SKM-1 treated with dmso at 0.1 percent for 144 hours (cell line): Measurements from ENCODE around the gene MICU2.

Experiments
- DNase-seq: peaks from one replicate; lab custom pipeline; 2025; ENCODE audit not compliant: unreplicated experiment; lab: John Stamatoyannopoulos, UW

The MICU2 gene, protein sequence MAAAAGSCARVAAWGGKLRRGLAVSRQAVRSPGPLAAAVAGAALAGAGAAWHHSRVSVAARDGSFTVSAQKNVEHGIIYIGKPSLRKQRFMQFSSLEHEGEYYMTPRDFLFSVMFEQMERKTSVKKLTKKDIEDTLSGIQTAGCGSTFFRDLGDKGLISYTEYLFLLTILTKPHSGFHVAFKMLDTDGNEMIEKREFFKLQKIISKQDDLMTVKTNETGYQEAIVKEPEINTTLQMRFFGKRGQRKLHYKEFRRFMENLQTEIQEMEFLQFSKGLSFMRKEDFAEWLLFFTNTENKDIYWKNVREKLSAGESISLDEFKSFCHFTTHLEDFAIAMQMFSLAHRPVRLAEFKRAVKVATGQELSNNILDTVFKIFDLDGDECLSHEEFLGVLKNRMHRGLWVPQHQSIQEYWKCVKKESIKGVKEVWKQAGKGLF

DNA sequence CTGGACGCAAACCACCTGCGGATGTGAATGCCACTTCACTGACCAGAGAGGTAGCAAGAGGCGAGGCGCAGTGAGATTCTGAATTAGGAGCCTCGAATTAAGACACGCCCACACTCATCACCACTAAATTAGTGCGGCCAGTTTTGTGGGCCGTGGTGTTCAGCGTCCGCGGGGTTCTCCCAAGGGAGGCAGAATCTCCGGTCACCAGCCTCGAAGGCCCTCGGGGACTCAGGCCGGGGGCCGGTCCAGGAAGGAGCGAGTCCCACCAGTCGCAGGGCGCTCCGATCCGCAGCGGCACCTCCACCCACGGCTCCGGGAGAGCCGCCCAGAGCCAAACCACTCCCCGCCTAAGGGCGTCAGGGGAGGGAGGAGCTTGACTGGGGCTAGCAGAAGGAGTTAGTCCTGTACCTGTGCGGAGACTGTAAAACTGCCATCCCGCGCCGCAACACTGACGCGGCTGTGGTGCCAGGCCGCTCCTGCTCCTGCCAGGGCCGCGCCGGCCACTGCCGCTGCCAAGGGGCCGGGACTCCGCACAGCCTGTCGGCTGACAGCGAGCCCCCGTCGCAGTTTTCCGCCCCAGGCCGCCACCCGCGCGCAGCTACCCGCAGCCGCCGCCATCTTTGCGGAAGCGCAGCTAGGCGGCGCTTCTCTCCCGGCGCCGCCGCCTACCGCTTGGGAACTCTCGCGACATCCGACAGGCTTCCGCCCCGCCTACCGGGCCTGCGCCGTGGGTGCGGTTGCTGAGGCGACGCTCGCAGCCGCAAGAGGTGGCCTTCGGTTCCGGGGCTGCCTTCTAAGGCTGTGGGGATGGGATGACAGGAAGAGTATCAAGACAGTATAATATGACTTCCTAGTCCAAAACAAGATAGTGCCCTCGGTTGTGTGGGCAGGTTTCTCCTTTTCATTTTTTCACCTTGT lies at the start of gene MICU2:
MICU2 (minus strand) TSS at position 640 of the 918 bp plus-strand sequence; CDS start at position 618, 22 bp downstream.
- peak; percentile 89 for DNase-seq

DNA sequence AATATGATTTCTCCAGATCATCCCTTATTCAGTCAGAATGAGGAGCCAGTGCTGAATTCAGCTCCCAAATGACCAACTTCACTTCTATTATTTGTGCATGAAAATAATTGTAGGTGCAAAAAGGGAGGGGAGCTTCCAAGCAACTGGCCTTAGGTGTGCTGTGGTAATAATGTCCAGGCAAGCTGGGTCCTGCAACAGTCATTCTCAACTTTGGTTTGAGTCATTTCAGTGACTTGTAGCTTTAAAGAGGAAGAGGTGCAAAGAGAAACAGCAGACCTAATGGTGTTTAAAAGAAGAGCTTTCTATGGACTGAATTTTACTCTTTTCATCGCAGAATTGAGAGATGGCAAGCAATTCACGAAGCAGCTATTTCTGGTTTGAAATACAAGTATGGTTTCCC lies 37.7 kb upstream of the MICU2 start:
- DNase-seq: no peak

DNA sequence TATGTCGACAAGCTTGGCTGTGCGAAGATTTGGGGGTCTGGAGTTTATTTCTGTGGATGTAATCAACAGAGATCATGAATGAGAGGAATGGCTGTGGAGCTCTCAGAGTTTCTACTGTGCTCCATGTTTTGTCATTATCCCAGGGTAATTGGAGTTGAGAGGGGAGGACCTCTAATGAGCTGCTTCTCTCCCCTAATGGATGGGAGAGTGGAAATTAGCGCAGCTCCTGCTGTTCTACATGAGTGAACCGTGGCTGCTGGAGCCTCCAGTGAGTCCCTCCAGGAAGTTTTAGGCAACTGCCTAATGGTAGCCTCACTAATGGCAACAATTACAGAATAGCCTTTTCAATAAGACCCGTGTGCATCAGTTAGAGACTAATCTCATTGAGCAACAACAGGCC lies 35.6 kb upstream of the MICU2 start:
- no peak for DNase-seq

DNA sequence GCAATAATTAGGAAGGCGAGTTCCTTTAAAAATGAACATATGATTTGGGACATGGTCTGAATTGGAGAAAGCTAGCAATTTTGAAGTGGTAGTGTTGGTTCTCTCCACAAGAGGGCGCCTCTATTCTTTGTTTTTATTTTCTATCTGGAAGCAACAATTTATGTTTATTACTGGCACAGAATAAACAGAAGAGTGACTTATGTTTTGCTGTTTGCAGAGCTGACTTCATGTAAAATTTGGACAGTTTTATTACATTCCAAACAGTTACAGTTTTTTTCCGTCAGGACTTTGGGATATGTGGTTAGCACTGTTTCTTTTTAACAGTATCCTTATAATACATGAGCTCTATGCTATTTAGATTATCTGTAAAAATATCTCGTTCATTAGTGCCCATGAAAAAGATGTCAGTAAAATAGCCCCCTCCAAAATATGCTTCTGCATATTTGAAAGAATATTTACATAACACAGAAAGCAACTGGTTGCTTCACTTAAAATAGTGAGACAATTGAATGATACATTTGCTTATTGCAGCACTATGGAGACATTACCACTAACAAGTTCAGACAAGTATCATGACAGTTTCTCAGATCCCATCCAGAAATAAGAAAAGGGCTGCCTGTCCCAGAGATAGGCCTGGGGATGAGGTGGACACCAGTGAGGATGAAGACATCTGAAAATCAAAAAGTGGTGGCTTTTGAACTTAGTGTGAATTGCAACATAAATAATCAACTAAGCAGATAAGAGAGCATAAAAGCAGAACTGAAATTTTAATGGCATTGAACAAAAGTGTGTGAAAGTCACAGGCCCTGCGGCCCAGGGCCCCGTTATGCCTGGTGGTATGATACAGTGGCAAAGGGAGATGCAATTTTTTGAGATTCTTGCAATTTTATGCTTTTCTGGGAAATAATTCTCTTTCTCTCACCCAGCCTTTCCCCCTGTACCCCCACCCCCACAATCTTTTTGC lies 34.6 kb upstream of the MICU2 start:
- DNase-seq: peak; percentile 20

DNA sequence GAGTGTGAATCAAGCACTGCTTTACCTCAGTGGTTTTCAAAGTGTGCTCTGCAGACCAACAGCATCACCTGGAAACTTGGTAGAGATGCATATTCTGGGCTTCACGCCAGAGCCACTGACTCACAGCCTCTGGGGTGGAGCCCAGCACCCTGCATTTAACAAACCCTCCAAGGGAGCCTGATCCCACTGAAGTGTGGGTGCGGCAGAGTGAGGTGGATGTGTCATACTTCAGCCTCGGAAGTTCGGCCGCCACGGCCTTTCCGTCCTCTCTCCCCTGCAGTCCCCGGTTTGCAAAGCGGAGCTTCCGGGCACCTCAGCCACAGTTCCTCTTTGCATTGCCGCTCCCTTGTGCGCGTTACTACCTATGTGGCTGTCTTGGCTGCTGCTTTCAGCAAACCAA lies 33.3 kb upstream of the MICU2 start:
- peak; percentile 70 for DNase-seq

DNA sequence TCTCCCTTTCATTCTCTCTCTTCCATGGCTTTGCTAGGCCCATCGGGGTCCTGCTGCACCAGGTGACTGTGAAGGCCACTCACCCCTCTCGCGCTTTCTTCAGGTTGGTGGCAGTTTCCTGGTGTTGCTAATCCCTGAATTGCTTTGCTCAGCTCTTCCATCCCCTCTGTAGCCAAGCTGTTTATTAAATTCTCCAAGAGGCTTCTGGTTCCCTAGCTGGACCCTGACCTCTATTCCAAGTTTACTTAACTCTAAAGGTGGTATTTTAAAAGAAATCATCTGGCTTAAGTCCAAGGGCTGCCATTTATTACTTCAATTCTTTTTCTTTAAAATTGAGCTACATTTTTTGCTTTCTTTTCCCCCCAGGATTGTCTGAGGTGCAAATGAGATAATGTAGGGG lies 32.7 kb upstream of the MICU2 start:
- DNase-seq: no peak

DNA sequence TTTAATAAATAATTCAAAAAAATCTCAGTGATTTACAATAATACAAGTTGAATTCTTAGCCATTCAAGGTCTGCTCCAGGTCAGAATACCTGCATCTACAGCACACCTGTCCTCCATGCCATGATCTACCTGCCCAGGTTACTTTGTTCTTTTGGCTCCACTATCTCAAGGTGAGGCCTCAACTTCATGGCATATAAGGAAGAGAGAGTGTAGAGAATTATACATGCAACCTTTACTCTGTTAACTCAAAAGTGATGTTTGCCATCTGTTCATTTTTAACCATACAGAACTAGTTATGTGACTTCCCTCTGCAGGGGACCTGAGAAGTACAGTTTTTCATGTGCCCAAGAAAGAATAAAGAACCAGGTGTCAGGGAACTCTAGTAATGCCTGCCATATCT lies 28.2 kb upstream of the MICU2 start:
- no peak for DNase-seq

DNA sequence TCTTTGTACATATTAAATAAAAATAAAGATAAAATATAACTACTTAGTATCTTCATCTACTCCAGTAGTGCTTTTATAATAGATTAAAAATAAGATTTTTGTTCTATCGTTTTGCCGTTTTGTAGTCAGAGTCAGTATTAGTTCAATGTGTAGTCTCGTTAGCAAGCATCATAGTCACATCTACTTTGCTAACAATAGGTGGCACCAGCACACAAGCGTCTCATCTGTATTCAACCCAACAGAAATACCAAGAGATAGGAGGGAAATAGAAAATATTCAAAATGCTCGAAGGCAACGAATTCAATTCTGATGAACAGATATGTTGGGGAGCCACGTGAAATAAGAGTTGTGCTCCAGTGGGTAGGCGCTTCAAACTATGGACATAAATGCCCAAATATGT lies 21.4 kb upstream of the MICU2 start:
- peak; percentile 44 for DNase-seq

DNA sequence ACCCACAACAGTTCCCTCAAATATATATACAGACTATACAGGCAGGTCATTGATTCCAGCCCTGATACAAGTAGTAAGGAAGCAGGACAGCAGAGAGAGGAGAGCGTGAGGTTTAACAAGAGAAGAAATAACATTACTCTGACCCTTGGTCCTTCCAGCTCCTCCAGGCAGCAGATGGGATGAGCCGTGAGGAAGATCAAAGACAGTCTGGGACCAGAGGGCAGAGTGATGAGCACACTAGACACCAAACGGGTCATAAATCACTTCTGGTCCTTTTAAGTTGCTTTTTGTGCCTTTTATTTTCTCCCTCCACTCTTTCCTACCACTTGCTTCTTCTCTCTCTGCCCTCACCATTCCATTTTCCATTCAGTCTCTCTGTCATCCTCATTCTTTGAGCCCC lies 16.9 kb upstream of the MICU2 start:
- no peak for DNase-seq

DNA sequence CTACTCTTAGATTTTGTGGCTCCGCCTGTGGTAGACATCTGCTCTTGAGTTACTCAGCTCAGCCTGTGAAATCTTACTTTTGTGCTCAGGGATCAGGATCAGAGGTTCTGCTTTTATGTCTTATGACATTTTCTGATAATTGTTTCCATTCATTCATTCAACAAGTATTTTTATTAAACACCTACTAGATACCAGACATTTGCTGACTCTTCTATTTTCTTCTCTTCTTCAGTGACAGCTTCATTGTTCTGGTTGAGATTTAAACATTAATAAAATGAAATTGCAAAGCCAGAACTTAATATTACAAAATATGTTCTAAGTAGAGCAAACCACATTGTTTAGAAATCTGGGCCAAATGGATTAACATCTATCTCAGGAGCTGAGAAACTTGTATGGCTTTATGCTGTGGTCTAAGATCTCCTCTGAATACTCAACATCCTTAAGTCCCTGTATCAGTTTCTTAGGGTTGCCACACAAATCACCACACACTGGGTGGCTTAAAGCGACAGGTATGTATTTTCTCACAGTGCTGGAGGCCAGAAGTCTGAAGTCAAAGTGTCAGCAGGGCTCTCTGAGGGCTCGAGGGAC lies 15.8 kb upstream of the MICU2 start:
- no peak for DNase-seq

DNA sequence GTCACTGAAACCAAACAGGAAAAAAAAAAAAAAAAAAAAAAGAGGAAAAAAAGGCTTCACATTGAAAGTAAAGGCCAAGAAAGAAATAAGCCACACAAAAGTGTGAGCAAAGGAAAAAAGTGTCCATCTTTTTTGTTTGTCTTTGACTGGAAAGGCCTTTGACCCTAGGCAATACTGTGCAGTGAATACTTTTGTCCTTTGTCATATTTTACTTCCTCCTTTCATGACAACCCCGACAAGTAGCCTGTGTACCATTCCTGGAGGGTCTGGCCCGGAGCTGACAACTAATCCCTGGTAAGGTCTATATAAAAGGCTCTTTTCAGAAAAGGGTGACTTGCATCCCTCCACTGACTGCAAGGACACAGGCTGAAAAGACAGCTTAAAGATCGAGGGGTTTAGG lies 12.9 kb upstream of the MICU2 start:
- no peak for DNase-seq

DNA sequence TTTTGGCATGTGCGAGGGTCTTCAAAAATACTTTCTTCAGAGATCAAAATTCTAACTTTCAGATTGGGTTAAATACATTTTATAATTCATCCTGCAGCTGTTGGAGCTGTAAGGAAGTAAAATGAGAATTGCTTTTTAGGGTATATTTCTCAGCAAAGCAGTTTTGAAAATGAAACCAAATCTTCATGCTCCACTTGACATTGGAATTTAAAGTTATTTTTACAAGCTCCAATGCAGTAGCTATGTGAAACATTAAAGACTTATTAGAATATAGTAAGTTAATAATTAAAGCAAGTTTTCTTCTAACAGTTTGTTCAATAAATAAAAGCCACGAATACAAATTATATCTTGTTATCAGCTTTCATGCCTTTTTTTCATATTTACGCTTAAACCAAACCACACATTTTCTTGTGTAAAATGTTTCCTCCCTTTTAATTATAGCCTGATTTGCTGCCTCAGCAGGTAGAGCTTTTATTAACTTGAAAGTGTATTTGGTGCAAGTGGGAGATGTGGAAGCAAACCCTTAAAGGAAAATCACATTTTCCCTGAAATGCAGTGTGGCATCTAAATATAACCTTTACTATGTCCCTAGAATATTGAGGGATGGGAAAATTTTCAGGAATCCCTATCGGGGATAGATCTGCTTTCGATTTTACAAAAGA lies 12.4 kb upstream of the MICU2 start:
- DNase-seq: no peak

DNA sequence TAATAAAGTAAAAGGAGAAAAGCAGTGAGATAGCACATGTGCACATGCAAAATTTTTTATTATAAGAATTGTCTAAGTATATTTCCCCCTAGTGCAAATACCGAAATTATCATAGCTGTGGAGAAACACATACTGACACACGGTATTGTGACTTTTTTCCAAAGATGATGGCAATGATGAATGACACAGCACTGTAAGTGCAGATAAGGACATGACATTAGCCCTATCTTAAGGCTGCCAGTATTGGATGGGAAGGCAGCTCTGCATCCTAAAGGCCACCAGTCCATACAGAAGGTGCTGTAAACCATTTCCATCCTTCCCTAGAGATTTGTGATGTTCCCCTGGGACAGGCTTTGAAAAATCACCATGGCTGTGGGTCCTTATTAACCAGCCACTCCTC lies 11.5 kb upstream of the MICU2 start:
- DNase-seq: no peak

DNA sequence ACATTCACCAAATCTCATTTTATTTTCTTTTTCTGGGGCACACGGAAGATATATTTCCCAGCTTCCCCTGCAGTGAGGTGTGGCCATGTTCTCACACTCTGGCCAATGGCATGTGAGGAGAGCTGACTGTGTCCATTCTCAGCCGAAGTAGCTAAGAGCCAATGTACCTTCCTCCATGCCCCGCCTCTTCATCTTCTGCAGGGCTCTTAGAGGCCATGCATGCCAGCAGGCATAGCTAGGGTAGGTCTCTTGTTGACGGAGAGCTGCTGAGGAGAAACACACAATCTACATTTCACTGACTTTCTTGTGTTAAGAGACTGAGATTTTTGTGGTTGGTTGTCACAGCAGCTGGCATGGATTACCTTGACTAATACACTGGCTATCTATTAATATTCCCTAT lies 9.8 kb upstream of the MICU2 start:
- DNase-seq: no peak

DNA sequence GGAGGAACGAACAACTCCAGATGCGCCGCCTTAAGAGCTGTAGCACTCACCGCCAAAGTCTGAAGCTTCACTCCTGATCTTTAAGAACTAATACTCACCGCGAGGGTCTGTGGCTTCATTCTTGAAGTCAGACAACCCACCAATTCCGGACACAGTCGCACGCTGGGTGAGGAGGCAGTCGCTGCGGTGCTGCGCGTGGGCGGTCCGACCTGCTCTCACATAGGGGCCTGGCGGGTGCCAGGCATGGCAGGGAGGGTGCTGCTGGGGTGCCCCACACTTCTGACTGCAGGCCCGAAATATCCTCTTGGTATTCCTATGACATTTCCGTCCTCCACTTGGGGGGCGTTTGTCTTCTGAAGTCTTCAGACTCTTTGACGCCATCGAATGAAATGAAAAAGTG lies 7.4 kb upstream of the MICU2 start:
- no peak for DNase-seq

DNA sequence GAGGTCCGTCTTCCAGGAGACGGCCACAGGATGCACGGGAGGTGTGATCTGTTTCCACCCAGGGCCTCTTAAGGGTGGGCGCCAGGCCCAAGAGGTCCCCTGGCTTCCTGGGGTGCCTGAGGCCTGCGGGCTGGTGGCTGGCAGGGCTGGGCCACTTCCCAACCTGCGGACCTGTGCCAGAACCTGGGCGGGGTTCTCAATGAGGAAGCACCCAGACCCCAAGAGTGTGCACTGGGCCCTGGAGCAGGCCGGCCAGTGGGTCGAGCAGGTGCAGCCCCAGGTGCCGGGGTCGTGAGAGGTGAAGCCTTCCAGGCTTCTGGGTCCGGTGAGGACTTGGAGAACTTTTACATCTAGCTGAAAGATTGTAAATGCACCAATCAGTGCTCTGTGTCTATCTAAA lies 6.7 kb upstream of the MICU2 start:
- DNase-seq: no peak

DNA sequence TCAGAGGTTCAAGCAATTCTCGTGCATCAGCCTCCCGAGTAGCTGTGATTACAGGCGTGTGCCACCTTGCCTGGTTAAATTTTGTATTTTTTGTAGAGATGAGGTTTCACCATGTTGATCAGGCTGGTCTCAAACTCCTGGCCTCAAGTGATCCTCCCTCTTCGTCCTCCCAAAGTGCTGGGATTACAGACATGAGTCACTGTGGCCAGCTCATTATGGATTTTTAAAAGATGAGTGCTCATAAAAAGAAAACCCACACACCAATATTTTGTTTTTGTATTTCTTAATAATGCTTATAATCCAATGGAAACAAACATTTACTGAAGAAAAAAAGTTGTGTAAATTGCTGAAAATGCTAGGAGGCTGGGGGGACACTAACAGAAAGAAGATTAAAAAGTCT lies 5.0 kb upstream of the MICU2 start:
- DNase-seq: no peak

DNA sequence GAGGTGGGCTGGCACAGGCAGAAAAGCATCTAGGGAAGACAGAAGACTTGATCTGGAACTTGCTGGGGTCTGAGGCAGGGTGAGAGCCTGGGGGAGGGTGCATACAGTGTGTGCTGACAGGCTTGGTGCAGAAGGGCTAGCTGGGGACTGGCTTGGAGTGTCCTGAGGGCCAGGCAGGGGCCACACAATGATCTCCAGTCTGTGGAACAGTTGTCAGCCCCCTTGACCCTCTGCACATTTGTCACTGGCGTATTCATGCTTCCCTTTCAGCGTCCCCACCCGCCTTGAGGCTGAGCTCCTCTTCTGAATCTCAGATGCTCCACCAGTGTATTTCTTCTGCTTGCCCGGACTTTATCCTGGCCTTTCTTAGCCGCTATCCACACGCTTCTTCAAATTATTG lies 2.8 kb upstream of the MICU2 start:
- DNase-seq: no peak

DNA sequence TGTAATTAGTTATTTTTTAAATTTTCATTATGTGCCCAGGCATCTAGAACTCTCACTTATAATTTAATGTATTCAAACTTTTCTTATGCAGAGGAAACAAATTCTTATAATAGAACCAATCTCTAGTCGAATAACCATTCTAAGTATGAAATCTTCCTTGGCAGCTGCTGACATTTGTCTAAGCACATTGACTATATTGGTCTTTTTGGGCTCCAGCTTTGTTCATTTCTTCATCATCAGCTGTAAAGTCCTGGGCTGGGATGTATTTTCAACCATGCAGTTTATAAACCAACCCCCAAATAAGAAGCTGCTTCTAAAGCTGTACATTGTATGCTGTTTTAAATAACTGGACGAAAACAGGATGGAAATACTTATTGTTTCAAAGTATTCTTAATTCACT lies 2.3 kb upstream of the MICU2 start:
- no peak for DNase-seq

DNA sequence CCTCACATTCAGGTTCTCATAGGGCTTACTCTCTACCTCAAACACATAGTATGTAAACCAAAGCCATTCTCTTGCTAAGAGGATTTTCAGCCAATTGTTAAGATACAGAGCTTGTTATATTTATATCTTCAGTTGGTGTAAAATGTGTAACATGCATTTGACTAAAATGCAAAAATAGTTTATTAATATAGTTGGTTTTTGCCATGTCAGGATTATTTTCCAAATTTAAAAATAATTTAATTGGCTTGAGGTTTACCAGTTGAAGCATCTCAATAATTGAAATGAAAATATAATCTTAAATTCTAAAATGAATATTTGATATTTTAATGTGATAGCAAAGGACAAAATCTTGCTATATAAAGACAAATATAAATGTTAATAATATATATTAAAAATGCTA lies 7.2 kb downstream of the MICU2 start:
- DNase-seq: no peak
